ENCODE data around the gene IWS1.
"Not testable (repeated sequence)": the region's sequence is repeated elsewhere in the genome, so short reads cannot be mapped to it uniquely, and the experiment has no call there.

The IWS1 gene

DNA sequence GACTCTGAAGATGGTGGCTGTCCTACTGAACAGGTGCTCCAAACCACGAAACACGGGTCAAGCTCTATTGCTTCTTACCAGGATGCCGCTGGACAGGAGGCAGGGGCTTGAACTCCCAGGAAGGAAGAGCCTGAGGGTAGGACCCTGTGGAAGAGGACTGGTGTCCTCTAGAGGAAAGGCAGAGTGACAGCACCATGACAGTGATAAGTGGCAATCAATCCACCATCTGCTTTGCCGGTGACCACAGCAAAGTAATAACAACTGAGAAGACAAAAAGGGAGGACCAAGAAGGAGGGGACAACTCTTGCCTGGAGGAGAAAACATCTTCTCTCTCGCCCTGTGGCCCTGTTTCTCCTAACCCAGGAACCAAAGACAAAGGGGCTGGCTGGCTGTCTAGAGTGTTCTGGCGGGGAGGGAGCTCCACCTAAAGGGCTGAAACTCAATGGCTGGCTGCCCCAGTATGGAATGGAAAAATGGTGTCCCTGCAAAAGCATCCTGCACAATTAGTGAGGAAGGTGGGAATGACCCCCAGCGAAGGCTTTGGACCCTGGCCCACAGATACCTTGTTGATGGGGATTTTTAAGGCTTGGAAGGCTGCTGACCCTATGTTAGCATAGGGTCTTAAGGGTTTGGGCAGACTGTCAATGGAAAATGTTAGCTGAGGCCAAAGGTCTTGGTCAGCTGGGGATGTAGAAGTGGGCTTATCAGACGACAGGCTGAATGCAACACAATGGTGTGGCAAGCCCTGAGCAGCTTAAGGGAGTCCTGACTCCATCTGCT lies 72.7 kb downstream of the IWS1 start:
- FAIRE-seq = no peak

- no peak for FAIRE-seq
Observed at GRCh38 chr2:127453013-127453391, 73.3 kb downstream of the IWS1 start.

DNA sequence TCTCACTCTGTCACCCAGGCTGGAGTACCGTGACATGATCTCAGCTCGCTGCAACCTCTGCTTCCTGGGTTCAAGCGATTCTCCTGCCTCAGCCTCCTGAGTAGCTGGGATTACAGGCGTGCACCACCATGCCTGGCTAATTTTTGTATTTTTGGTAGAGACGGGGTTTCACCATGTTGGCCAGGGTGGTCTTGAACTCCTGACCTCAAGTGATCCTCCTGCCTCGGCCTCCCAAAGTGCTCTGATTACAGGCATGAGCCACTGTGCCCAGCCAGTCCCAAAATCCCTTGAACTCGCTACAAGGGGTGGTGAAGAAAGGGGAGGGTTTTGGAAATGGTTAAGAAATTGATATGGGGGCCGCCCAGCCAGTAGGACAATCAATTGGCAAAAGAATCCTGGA lies 73.9 kb downstream of the IWS1 start:
- FAIRE-seq = not testable (repeated sequence)

DNA sequence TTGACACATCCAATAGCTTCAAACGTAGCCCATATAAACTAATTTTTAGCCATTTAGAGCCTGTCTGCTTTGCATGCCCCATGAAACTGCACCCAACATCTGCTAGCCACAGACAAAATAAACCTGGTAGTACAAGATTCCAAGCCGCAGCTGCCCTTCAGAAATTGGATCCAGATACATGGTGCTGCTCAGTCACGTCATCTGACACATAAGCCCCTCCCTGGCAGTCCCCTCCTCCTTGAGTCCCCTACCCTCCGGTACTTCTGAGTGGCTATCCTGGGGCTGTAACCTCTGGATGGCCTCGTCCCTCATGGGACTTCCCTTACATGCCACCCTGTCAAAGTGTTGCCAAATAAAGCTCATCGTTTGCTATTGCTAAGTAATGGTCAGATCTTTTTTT lies 74.3 kb downstream of the IWS1 start:
- no peak for FAIRE-seq

DNA sequence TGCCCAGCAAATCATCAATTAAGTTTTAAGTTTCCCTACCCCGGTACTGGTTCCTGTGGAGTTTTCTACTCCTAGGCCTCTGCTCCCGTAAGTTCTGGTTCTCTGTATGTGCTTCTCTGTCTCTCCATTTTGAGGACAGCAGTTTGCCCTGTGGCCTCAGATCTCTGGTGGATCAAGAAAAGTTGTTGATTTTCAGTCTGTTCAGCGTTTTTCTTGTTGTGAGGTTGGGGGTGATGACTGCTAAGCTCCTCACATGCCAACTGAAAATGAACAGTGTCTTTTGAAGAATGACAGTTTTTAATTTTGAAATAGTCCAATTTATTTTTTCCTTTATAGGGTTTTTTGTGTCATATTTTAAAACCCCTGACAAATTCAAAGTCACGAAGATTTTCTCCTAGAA lies 76.4 kb downstream of the IWS1 start:
- no peak for FAIRE-seq

DNA sequence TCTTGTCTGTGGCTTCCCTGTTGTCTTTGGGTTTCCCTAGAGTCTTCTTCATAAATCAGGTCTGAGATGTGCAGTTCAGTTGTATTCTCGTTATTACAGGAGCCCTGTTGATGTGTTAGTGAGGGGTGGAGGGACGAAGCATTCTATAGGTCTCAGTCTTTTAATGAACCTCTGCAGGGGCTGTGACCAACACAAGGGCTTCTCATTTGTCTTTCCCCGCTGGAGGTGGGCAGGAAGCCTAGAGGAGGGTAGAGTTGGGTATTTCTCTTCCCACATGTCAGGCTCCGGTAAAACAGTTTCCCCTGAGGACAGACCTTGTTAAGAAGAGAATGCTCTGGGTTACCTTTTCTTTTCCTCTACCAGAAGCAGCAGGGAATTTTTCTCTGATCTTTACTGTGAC lies 76.9 kb downstream of the IWS1 start:
- FAIRE-seq = no peak

DNA sequence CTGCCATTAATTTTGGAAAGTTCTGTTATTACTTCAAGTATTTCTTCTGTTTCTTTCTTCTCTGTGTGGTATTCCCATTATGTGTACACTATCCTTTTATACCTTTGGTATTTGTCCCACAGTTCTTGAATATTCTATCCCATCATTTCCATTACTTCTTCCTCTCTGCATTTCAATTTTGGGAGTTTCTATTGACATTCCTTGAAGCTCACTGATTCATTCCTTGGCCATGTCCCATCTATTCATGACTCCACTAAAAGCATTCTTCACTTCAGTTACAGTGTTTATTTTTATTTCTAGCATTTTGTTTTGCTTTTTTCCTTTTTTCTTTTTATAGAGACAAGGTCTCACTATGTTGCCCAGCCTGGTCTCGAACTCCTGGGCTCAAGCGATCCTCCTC lies 77.8 kb downstream of the IWS1 start:
- FAIRE-seq = no peak

DNA sequence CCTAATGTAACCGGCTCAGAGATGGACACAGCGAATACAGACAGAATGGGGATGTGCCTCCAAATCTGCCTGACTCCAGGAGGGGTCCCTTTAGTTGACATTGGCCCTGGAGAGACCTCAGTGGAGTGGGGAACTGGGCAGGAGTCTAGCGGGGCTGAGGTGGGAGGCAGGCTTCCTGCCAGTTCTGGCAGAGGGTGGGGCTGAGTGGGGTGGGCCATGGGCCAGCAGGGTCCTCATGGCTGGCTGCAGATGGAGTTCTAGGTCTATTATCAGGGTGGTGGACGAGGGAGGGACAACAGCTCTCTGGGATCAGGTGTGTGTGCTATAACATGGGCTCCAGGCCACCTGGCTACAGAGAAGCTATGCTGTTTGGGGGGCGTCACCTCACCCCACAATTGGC lies 86.9 kb downstream of the IWS1 start:
- FAIRE-seq = no peak

DNA sequence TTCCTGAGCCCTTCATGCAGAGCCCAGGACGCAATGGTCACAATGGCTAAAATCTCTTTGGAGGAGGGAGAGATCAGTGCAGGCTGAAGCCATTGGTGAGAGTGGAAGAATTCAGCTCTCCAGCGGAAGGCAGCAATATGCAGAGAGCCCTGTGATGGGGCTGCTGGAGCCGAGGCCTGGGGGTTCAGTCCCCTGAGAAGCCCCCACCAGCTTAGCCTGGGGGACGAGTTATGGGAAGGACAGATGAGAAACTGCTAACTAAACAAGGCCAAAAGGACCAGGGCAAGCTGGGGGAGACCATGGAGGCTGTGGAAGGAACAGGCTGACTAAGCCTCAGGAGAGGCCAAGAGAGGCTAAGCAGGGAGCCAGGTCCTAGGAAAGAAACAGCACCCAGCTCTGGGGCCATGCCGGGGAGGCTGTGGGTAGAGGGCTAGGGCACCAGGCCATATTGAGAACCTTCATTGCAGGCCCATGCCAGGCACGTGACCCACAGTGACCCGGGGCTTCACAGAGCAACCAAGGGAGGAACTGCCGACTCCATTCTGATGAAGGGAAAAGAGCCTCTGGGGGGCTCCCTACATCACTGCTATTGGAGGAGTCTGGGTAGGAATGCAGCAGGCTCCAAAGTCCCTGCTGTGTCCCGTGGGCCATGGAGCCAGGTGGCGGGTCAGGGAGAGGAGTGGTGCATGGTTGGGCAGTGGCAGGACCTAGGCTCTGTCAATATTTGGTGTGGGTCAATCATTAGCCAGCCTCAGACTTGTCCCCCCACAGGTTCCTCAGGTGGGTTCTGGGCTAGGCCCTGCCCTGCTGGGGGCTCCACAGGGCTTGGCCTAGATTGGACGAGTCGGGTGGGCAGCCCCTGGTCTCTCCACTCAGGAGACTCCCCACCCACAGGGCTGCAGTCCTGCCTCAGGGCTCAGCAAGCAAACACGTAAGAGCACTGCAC lies 88.2 kb downstream of the IWS1 start:
- FAIRE-seq = no peak

GRCh38 chr2:127437056-127437455 lies 89.2 kb downstream of the IWS1 start:
- no peak for FAIRE-seq

DNA sequence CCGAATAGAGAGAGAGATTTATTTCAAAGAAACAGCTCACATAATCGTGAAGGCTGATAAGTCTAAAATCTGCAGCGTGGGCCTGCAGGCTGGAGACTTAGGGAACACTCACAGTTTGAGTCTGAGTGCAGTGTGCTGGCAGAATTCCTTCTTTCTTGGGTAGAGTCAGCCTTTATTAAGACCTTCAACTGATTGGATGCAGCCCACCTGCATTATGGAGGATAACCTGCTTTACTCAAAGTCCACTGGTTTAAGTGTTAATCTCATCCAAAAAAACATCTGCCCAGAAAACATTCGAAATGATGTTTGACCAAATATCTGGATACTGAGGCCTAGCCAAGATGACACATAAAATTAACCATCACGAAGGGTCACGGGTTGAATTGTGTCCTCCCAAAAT lies 91.8 kb downstream of the IWS1 start:
- no peak for FAIRE-seq

- FAIRE-seq = no peak
Observed at GRCh38 chr2:127431408-127432023, 94.8 kb downstream of the IWS1 start.
